B cell (primary cell): ENCODE data around the gene CDHR1.

Experiments
- CTCF ChIP-seq: fragments of 200-600 bp; IDR thresholded peaks from one replicate; pipeline ENCODE4 v1.8.0; 2022; ENCODE audit warnings: antibody characterized with exemption, mild to moderate bottlenecking
- EZH2 ChIP-seq: IDR thresholded peaks from 2 replicates; pipeline ENCODE4 v1.6.1; 2012; ENCODE audit warnings: borderline replicate concordance, low read depth, mild to moderate bottlenecking, moderate library complexity, low read length; ENCODE audit not compliant: insufficient read depth, poor library complexity, severe bottlenecking

GRCh38 chr10:84159076-84159685 lies 35.2 kb upstream of the CDHR1 start:
- TF ChIP-seq EZH2 (no peak), CTCF (no peak)
